HCT116 (cell line): Measurements from ENCODE around the gene LINGO3.

Source experiments
- EZH2 ChIP-seq: fragments of 200-600 bp; sonication (generic); IDR thresholded peaks from 2 replicates; pipeline ENCODE4 v1.6.1; 2017; ENCODE audit warnings: antibody characterized with exemption, mixed run types
- EZH2phosphoT487 ChIP-seq: fragments of 200-600 bp; IDR thresholded peaks from 2 replicates; pipeline ENCODE4 v1.6.1; 2018; ENCODE audit warnings: antibody characterized with exemption, borderline replicate concordance
- FOSL1 ChIP-seq: IDR thresholded peaks from 2 replicates; pipeline ENCODE4 v1.6.1; 2012; ENCODE audit warnings: low read depth
- POLR2A ChIP-seq: IDR thresholded peaks from 2 replicates; pipeline ENCODE4 v1.7.0; 2011; ENCODE audit warnings: borderline replicate concordance; ENCODE audit not compliant: insufficient read depth, insufficient read length; ENCODE audit errors: extremely low read depth
- POLR2AphosphoS5 ChIP-seq: IDR thresholded peaks from 2 replicates; pipeline ENCODE4 v1.6.1; 2011; ENCODE audit warnings: mild to moderate bottlenecking, low read depth, low read length, moderate library complexity
- RAD21 ChIP-seq: IDR thresholded peaks from 2 replicates; pipeline ENCODE4 v1.6.1; 2012; ENCODE audit warnings: low read depth, mild to moderate bottlenecking
- YY1 ChIP-seq: IDR thresholded peaks from 2 replicates; pipeline ENCODE4 v1.6.1; 2011; ENCODE audit warnings: low read length, low read depth, moderate library complexity, mild to moderate bottlenecking; ENCODE audit not compliant: insufficient replicate concordance; ENCODE audit errors: extremely low read depth
- ZNF274 ChIP-seq: fragments of 200-500 bp; sonication (Bioruptor generic); IDR thresholded peaks from 2 replicates; pipeline ENCODE4 v1.6.1; 2014; ENCODE audit warnings: mild to moderate bottlenecking, low read depth, low read length, inconsistent platforms
- TF ChIP-seq, protein P1 (sequence below), 3 experiments: fragments of 200-600 bp in 1 of 3; sonication (generic) in 1 of 3; IDR thresholded peaks in 2 of 3; conservative IDR thresholded peaks in 1 of 3; 2 replicates each; pipeline ENCODE4 v1.5.1; 2012 to 2017; ENCODE audit warnings: low read depth in 2 of 3, low read length in 2 of 3, antibody characterized with exemption in 1 of 3, borderline replicate concordance in 1 of 3, control low read depth in 1 of 3, mild to moderate bottlenecking in 1 of 3, mixed read lengths in 1 of 3, mixed run types in 1 of 3, moderate library complexity in 1 of 3; ENCODE audit not compliant: insufficient read depth in 1 of 3
- TF ChIP-seq, protein P2 (sequence below): IDR thresholded peaks from 2 replicates; pipeline ENCODE4 v1.6.1; 2012
- TF ChIP-seq, protein P3 (sequence below): IDR thresholded peaks from 2 replicates; pipeline ENCODE4 v1.6.1; 2012; ENCODE audit warnings: low read depth

DNA sequence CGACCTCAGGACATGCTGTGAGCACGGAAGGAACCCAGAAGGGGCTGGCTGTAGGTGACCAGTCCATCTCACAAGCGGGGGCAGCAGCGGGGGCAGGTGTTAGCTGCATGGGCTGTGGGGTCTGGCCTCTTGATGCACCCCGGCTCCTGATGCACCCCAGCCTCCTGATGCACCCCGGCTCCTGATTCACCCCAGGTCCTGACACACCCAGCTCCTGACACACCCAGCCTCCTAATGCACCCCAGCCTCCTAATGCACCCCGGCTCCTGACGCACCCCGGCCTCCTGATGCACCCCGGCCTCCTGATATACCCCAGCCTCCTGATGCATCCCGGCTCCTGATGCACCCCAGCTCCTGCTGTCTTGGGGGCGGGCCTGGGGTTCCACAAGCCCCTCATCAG is 13.0 kb upstream of the LINGO3 start:
- TF ChIP-seq, protein P1, sequence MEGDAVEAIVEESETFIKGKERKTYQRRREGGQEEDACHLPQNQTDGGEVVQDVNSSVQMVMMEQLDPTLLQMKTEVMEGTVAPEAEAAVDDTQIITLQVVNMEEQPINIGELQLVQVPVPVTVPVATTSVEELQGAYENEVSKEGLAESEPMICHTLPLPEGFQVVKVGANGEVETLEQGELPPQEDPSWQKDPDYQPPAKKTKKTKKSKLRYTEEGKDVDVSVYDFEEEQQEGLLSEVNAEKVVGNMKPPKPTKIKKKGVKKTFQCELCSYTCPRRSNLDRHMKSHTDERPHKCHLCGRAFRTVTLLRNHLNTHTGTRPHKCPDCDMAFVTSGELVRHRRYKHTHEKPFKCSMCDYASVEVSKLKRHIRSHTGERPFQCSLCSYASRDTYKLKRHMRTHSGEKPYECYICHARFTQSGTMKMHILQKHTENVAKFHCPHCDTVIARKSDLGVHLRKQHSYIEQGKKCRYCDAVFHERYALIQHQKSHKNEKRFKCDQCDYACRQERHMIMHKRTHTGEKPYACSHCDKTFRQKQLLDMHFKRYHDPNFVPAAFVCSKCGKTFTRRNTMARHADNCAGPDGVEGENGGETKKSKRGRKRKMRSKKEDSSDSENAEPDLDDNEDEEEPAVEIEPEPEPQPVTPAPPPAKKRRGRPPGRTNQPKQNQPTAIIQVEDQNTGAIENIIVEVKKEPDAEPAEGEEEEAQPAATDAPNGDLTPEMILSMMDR (IDR thresholded peaks at IDR 0.05 in 2 of 3, conservative IDR thresholded peaks at IDR 0.05 in 1 of 3; ENCODE audit: borderline replicate concordance in 1 of 3, insufficient read depth in 1 of 3, low read depth in 2 of 3, low read length in 2 of 3) = no peak
- TF ChIP-seq YY1 (no peak), EZH2 (no peak), EZH2phosphoT487 (no peak), RAD21 (no peak), POLR2A (no peak), FOSL1 (no peak), ZNF274 (no peak), POLR2AphosphoS5 (0 out of 2 replicates have a peak, but pooled peaks have one; percentile 17)
- TF ChIP-seq, protein P2, sequence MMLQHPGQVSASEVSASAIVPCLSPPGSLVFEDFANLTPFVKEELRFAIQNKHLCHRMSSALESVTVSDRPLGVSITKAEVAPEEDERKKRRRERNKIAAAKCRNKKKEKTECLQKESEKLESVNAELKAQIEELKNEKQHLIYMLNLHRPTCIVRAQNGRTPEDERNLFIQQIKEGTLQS = no peak
- TF ChIP-seq, protein P3, sequence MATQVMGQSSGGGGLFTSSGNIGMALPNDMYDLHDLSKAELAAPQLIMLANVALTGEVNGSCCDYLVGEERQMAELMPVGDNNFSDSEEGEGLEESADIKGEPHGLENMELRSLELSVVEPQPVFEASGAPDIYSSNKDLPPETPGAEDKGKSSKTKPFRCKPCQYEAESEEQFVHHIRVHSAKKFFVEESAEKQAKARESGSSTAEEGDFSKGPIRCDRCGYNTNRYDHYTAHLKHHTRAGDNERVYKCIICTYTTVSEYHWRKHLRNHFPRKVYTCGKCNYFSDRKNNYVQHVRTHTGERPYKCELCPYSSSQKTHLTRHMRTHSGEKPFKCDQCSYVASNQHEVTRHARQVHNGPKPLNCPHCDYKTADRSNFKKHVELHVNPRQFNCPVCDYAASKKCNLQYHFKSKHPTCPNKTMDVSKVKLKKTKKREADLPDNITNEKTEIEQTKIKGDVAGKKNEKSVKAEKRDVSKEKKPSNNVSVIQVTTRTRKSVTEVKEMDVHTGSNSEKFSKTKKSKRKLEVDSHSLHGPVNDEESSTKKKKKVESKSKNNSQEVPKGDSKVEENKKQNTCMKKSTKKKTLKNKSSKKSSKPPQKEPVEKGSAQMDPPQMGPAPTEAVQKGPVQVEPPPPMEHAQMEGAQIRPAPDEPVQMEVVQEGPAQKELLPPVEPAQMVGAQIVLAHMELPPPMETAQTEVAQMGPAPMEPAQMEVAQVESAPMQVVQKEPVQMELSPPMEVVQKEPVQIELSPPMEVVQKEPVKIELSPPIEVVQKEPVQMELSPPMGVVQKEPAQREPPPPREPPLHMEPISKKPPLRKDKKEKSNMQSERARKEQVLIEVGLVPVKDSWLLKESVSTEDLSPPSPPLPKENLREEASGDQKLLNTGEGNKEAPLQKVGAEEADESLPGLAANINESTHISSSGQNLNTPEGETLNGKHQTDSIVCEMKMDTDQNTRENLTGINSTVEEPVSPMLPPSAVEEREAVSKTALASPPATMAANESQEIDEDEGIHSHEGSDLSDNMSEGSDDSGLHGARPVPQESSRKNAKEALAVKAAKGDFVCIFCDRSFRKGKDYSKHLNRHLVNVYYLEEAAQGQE = no peak
